Measurements from ENCODE around the gene CLEC4E. TPM values are rescaled to one million over a fixed set of nuclear protein-coding genes. Genes with fewer than 3 reads are reported as not detected.

Gene CLEC4E
- total RNA-seq, 1 donor, result not detected

DNA sequence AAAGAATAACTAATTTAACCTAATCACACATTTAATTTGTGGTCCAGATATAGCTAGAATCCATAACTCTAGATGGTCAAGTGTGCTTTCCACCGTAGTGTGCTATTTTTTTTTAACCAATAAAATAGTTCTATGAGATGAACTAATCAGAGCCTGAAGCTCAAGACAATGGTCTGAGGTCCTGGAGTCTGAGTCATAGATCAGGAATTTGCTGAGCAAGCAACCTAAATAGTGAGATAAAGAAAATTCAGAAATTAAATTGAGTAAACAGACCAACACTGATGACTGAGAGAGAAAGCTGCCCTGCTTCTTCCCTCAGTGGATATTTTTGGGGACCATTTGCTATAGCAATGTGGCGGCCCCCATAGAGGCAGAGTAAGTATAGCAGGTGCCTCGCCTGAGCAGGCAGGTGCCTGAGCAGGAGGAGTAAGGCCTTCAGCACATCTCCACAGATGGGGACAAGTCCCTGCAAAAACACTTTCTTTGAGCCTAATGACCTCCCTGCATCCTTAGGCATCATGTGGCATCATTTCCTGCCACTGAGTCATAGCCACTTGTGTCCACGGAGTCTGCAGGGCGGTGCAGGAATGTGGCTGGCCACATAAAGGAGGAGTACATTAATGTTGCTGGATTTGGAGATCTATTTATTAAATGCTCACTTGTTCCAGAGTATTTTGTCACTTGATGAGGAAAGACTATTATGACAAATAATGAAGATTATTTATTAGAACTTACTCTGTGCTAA is 13.9 kb upstream of the CLEC4E start:
- no peak overlapping the region for H3K4me3 ChIP-seq (ENCODE audit: low read depth, low read length)
- TF ChIP-seq, protein P1, sequence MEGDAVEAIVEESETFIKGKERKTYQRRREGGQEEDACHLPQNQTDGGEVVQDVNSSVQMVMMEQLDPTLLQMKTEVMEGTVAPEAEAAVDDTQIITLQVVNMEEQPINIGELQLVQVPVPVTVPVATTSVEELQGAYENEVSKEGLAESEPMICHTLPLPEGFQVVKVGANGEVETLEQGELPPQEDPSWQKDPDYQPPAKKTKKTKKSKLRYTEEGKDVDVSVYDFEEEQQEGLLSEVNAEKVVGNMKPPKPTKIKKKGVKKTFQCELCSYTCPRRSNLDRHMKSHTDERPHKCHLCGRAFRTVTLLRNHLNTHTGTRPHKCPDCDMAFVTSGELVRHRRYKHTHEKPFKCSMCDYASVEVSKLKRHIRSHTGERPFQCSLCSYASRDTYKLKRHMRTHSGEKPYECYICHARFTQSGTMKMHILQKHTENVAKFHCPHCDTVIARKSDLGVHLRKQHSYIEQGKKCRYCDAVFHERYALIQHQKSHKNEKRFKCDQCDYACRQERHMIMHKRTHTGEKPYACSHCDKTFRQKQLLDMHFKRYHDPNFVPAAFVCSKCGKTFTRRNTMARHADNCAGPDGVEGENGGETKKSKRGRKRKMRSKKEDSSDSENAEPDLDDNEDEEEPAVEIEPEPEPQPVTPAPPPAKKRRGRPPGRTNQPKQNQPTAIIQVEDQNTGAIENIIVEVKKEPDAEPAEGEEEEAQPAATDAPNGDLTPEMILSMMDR (IDR thresholded peaks at IDR 0.05; ENCODE audit: insufficient read depth, low read depth, low read length), result no peak
- DNase-seq (ENCODE audit: low read depth), result no peak

DNA sequence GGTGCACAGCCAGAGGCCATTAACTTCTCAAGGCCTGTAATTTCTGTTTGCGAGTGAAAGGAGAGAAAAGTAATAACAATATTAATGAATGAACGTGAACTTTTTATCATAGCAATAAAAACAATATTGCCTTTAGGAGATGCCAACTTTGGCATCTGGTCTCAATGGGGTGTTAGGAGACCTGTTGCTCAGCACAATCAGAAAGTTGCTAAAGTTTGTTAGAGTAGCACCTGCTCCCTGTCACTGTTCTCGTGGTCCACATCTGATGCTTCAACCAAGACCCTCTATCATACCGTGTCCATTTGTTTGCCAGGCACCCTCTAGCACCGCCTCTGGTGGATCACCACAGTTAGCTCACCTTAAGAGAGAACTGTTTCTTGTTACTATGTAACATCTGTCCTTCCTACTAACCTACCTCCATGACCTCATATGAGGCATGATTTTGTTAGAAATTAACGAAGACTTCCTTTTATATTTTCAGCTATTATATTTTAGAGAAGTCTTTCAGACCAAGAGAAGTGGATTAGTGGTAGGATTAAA is 12.5 kb upstream of the CLEC4E start:
- TF ChIP-seq, protein P1 (IDR thresholded peaks at IDR 0.05; ENCODE audit: insufficient read depth, low read depth, low read length), result no peak
- DNase-seq (ENCODE audit: low read depth), result no peak
- no peak overlapping the region for H3K4me3 ChIP-seq (ENCODE audit: low read depth, low read length)

DNA sequence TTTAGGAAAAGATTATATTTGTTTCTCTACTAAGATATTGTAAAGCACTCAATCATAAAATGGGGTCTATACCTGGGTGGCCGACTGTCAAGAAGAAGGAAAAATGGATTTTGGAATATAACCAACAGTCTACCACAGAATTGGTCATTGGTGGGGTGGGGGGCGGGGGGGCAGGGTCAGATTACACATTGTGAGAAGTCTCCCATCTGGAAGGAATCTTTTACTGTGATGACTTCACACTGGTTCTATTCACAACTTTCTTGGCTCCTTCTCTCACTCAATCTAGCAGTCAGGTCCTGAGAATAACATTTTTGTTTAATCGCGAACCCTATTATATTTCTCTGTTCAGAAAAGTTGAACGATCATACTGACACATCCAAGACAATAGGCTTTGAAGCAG is 8.7 kb upstream of the CLEC4E start:
- no peak for DNase-seq (ENCODE audit: low read depth)
- TF ChIP-seq, protein P1 (IDR thresholded peaks at IDR 0.05; ENCODE audit: insufficient read depth, low read depth, low read length), result no peak
- no peak overlapping the region for H3K4me3 ChIP-seq (ENCODE audit: low read depth, low read length)

DNA sequence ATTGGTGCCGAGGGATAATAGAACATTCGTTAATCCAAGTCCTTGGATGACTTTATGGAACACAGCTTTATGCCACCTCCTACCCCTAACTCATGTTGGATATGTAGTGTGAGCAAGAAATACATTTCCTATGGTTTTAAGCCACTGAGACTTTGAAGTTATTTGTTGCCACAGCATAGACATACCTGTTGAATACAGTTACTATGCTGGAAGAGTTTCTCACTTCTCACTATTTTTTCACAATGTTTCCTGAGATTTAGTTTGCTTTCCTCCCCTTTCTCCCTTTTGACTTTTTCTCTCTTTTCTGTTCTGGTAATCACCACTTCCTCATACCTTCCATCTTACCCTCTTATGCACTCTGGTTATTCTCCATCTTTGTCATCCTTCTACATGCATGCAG is 7.5 kb upstream of the CLEC4E start:
- TF ChIP-seq, protein P1 (IDR thresholded peaks at IDR 0.05; ENCODE audit: insufficient read depth, low read depth, low read length), result no peak
- no peak for DNase-seq (ENCODE audit: low read depth)
- H3K4me3 ChIP-seq (ENCODE audit: low read depth, low read length), result no peak overlapping the region

DNA sequence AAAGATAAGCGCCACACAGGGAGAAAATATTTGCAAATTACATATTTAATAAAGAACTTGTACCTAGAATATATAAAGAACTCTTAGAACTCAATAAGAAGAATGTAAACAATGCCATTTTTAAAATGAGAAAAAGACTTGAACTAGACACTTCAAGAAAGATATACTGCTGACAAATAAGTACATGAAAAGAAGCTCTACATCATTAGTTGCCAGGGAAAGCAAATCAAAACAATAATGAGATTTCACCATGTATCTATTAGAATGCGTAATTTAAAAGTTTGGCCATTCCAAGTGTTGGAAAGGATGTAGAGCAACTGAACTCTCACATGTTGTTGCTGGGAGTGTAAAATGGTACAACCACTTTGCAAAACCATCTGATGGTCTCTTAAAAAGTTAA is 6.9 kb upstream of the CLEC4E start:
- H3K4me3 ChIP-seq (ENCODE audit: low read depth, low read length), result no peak overlapping the region
- TF ChIP-seq, protein P1 (IDR thresholded peaks at IDR 0.05; ENCODE audit: insufficient read depth, low read depth, low read length), result no peak
- DNase-seq (ENCODE audit: low read depth), result no peak

DNA sequence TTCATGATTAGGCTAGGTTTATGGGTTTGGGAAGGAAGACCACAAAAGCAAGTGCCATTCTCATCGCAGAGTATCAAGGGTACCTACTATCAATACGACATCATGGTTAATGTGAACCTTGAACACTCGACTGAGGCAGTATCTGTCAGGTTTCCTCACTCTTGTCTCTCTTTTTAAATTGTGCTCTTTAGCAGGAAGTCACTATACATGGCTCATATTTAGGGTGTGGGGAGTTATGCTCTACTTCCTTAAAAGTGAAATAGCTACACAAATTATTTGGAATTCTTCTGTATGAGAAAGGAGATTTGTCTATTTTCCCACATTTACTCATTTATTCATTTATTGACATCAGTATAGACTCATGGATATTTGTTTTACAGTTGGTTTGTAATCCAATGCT is 5.9 kb upstream of the CLEC4E start:
- TF ChIP-seq, protein P1 (IDR thresholded peaks at IDR 0.05; ENCODE audit: insufficient read depth, low read depth, low read length), result no peak
- no peak overlapping the region for H3K4me3 ChIP-seq (ENCODE audit: low read depth, low read length)
- no peak for DNase-seq (ENCODE audit: low read depth)
